22Rv1 (cell line): ENCODE data around the gene TMEM163.

Source experiments
- H3K27ac ChIP-seq: fragments of 450-650 bp; 2 replicates; pipeline ENCODE4 v1.5.1; 2017
- ZFX ChIP-seq: fragments of 450-650 bp; IDR thresholded peaks from 2 replicates; pipeline ENCODE4 v1.6.1; 2017; ENCODE audit warnings: antibody characterized with exemption, borderline replicate concordance
- TF ChIP-seq, protein P1 (sequence below): fragments of 450-650 bp; IDR thresholded peaks from 2 replicates; pipeline ENCODE4 v1.5.1; 2017; ENCODE audit warnings: mild to moderate bottlenecking

Gene TMEM163

DNA sequence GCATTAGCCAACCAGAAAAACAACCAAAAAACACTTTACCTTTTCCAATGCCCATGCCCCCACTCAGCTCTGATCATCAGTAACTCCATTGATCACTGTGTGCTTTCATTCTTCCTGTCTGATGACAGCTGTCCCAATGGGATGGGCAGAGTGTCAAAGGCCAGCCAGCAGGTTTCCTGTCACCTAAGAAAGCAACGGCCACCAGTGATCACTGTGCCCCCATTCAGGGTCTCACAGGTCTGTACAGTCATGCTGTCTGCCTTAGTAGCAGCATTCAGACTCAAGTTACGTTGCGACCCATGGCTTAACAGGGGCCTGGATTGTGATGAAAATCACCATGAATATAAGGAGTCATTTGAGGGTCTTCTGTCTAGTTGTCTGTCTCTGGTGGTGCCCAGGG lies 280.4 kb downstream of the TMEM163 start:
- TF ChIP-seq ZFX: no peak
- no peak overlapping the region for H3K27ac ChIP-seq

DNA sequence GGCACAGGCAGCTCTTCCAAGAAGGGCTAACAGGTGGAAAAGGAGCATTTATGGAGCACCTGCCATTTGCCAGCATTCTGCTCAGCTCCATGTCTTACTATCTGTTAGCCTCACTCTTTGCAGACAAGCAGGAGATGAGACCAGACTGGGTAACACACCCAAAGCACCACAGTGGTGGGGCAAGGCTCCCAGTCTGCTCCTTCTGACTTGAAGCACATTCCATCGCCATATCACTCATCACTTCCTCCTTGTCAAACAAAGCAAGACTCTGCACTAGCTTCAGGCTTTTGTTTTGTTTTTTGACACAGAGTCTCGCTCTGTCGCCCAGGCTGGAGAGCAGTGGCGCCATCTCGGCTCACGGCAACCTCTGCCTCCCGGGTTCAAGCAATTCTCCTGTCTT lies 282.1 kb downstream of the TMEM163 start:
- no peak overlapping the region for H3K27ac ChIP-seq
- TF ChIP-seq, protein P1, sequence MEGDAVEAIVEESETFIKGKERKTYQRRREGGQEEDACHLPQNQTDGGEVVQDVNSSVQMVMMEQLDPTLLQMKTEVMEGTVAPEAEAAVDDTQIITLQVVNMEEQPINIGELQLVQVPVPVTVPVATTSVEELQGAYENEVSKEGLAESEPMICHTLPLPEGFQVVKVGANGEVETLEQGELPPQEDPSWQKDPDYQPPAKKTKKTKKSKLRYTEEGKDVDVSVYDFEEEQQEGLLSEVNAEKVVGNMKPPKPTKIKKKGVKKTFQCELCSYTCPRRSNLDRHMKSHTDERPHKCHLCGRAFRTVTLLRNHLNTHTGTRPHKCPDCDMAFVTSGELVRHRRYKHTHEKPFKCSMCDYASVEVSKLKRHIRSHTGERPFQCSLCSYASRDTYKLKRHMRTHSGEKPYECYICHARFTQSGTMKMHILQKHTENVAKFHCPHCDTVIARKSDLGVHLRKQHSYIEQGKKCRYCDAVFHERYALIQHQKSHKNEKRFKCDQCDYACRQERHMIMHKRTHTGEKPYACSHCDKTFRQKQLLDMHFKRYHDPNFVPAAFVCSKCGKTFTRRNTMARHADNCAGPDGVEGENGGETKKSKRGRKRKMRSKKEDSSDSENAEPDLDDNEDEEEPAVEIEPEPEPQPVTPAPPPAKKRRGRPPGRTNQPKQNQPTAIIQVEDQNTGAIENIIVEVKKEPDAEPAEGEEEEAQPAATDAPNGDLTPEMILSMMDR: no peak
- no peak for TF ChIP-seq ZFX

DNA sequence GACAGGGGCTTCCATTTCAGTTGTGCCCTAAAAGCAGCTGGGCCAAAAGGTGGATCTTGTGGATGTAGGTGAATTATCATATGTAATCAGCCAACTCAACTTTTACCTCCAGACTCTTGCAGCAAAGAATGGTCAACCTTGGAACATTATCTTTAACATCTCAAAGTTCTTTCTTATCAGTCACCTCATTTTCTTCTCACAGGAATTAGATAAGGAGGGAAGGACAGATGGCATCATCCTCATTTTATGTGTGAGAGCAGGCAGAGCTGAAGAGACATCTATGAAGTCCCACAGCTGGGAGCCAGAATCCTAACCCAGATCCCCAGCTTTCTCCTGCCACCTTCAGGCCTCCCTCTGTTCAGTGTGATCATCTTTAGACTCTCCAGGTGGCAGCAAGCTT lies 282.9 kb downstream of the TMEM163 start:
- TF ChIP-seq, protein P1: no peak
- no peak for TF ChIP-seq ZFX

DNA sequence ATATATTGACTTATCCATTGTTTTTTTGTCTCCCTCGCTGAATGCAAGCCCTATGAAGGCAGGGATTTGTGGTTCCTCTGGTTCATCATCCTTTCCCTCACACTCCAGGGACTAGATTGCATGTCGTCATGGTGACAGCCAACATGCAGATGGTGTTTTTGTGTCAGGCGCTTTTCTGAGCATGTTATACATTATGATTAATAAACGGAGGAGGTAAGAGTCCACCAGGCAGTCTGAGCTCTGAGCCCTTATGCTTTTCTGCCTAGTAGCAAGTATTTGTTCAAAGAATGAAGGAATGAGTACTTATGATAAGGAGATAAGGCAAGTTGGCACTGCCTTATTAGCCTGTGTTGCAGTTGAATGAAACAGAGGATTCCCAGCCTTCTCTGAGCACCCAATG lies 283.3 kb downstream of the TMEM163 start:
- TF ChIP-seq ZFX: no peak
- TF ChIP-seq, protein P1: no peak
- no peak overlapping the region for H3K27ac ChIP-seq

More for the DNA sequence above, 282.9 kb downstream of the TMEM163 start:
- H3K27ac ChIP-seq: no peak overlapping the region

DNA sequence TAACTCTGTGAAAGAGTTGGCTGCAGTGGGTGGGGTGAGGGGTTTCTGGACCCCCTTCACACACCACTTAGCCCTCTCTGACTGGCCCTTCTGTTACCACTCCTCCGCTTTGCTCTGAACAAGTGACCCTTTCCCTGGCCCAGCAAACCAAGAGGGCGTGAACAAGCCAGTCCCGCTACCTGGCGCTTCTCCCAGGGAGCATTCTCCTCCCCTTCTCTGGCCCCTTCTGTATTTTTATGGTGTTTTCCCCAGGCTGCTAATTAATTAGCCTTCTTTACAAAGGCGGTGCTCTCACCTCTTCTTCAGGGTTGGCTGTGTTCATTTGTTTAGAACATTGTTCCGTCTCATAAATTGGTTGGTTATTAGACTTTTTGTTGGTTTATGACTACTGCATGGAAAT lies 284.8 kb downstream of the TMEM163 start:
- TF ChIP-seq, protein P1: no peak
- no peak for TF ChIP-seq ZFX
- no peak overlapping the region for H3K27ac ChIP-seq

DNA sequence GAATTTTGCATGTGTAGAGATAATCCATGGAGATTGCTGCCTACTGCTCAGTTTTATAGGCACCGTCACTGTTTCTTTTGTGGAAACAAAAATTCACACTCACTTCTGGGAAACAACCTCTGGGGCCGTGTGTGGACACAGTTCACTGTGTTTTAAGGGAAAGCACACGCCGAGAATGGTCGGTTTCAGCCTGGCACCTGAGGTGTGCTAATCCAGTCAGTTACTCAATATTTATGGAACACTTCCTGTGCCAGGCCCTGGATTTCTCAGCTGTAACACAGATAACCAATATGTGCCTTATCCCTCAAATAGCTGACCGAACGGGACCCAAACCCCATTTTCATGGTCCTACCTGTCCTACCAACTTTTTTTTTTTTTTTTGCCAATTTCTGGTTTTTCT lies 285.3 kb downstream of the TMEM163 start:
- no peak overlapping the region for H3K27ac ChIP-seq
- TF ChIP-seq, protein P1: no peak
- no peak for TF ChIP-seq ZFX

DNA sequence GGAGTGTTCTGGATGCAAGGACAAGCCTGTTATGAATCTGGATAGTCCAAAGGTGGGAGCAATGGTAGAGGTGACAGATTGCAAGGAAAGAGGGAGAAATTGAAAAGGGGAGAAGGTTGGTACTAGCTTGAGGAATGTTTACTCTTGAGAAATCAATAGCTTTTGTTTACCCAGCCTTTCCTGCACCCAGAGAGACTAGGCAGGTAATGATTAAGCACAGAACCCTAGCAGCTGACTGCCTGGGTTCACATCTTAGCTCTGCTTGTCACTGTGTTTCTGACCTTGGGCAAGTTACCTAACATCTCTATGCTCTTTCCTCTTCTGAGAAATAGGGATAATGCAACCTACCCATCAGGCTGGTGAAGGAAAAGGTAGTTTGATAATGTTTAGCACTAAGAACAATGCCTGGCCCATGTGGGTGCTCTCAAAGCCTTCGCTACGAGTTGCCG lies 286.3 kb downstream of the TMEM163 start:
- H3K27ac ChIP-seq: no peak overlapping the region
- no peak for TF ChIP-seq ZFX
- TF ChIP-seq, protein P1: no peak

DNA sequence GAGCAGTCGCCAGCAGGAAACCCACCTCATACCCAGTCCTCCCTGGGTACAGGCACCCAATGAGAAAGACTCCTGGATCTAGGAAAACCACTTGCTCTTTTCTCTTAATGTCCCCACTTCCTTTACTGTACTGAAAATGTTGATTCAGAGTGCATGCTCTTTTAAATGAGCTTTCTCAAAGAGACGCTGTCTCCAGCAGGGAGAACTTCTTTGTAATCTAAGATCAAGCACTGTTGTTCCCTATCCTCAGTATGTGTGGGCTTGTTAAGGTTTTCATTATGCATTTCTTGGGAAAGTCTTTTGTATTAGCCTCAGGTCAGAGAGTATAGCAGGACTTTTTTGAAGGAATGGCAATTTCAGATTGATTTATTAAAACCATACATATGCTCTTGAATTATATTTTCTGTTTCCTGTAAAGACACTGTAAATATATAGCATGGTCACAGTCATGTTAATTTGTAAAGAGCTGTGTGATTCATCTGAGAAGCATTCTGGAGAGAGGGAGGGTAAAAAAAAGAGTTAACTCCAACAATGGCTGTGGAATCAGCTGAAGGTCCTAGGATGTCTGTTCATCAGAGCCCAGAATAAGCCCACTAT lies 286.9 kb downstream of the TMEM163 start:
- TF ChIP-seq, protein P1: no peak
- TF ChIP-seq ZFX: no peak
- no peak overlapping the region for H3K27ac ChIP-seq
